OCI-LY1 (cell line): ENCODE measurements around the gene UQCC5.

Experiments
- H2AFZ ChIP-seq: fragments of 200-600 bp; sonication (generic), shearing (Covaris generic); 2 replicates; pipeline ENCODE4 v1.6.0; 2014; ENCODE audit warnings: antibody characterized with exemption, mild to moderate bottlenecking, low read length
- H3F3A ChIP-seq: fragments of 200-600 bp; sonication (generic), shearing (Covaris generic); 2 replicates; pipeline ENCODE4 v1.6.0; 2014; ENCODE audit warnings: mild to moderate bottlenecking, antibody characterized with exemption, low read length, moderate library complexity; ENCODE audit not compliant: insufficient read depth
- H3K27ac ChIP-seq: fragments of 200-600 bp; sonication (generic); 2 replicates; pipeline ENCODE4 v1.5.1; 2014; ENCODE audit warnings: low read length, mixed run types, mild to moderate bottlenecking, low read depth; ENCODE audit not compliant: poor library complexity, severe bottlenecking
- H3K27me3 ChIP-seq: fragments of 200-600 bp; sonication (generic); 2 replicates; pipeline ENCODE4 v1.6.0; 2014; ENCODE audit warnings: antibody characterized with exemption, mild to moderate bottlenecking, low read length, moderate library complexity; ENCODE audit not compliant: insufficient read depth
- H3K36me3 ChIP-seq: fragments of 200-600 bp; sonication (generic); 2 replicates; pipeline ENCODE4 v1.6.1; 2014; ENCODE audit warnings: mild to moderate bottlenecking, antibody characterized with exemption, low read length, moderate library complexity, mixed read lengths; ENCODE audit not compliant: insufficient read depth
- H3K4me1 ChIP-seq: fragments of 200-600 bp; sonication (generic); 2 replicates; pipeline ENCODE4 v1.5.1; 2014; ENCODE audit warnings: mild to moderate bottlenecking, low read length, moderate library complexity; ENCODE audit not compliant: insufficient read depth, severe bottlenecking
- H3K4me2 ChIP-seq: fragments of 200-600 bp; sonication (generic), shearing (Covaris generic); 2 replicates; pipeline ENCODE4 v1.6.1; 2014; ENCODE audit warnings: low read length
- H3K4me3 ChIP-seq: fragments of 200-600 bp; sonication (generic); 2 replicates; pipeline ENCODE4 v1.5.1; 2014; ENCODE audit warnings: low read length, low read depth, mild to moderate bottlenecking, mixed read lengths; ENCODE audit not compliant: poor library complexity, severe bottlenecking
- H3K79me2 ChIP-seq: fragments of 200-600 bp; shearing (Covaris generic); 2 replicates; pipeline ENCODE4 v1.6.1; 2016; ENCODE audit warnings: mixed run types, low read length, mixed read lengths; ENCODE audit not compliant: insufficient read depth
- H3K9ac ChIP-seq: fragments of 200-600 bp; sonication (generic), shearing (Covaris generic); 2 replicates; pipeline ENCODE4 v1.6.1; 2014; ENCODE audit warnings: mild to moderate bottlenecking, low read length, mixed read lengths
- H3K9me2 ChIP-seq: fragments of 200-600 bp; sonication (generic), shearing (Covaris generic); 2 replicates; pipeline ENCODE4 v1.6.1; 2014; ENCODE audit warnings: low read depth, mild to moderate bottlenecking, low read length, mixed read lengths
- H3K9me3 ChIP-seq: fragments of 200-600 bp; shearing (Covaris generic); 2 replicates; pipeline ENCODE4 v1.6.1; 2014; ENCODE audit warnings: low read length, mixed read lengths
- H4K20me1 ChIP-seq: fragments of 200-600 bp; sonication (generic), shearing (Covaris generic); 2 replicates; pipeline ENCODE4 v1.6.0; 2016; ENCODE audit warnings: mild to moderate bottlenecking, low read length; ENCODE audit not compliant: insufficient read depth
- CTCF ChIP-seq: fragments of 200-600 bp; sonication (generic), shearing (Covaris generic); IDR thresholded peaks from 2 replicates; pipeline ENCODE4 v1.5.1; 2017; ENCODE audit warnings: mild to moderate bottlenecking, antibody characterized with exemption, low read length, moderate library complexity, mixed read lengths
- EZH2 ChIP-seq: fragments of 200-600 bp; sonication (generic), shearing (Covaris generic); IDR thresholded peaks from 2 replicates; pipeline ENCODE4 v1.8.0; 2017; ENCODE audit warnings: borderline replicate concordance, mixed run types, mild to moderate bottlenecking, antibody characterized with exemption, low read length, moderate library complexity, mixed read lengths

The UQCC5 gene

GRCh38 chr3:52513281-52513680, 23.1 kb upstream of the UQCC5 start:
- H3K4me2 ChIP-seq: no peak overlapping the region
- no peaks in the 10 kb centered on the region for H3K36me3 ChIP-seq
- peaks cover 11% of the 10 kb centered on the region for H3K27me3 ChIP-seq
- no peak for TF ChIP-seq EZH2
- no peak for TF ChIP-seq CTCF
- H3K79me2 ChIP-seq: no peaks in the 10 kb centered on the region
- H3K4me3 ChIP-seq: no peak overlapping the region
- H3F3A ChIP-seq: no peaks in the 10 kb centered on the region
- no peaks in the 10 kb centered on the region for H3K9me2 ChIP-seq
- no peak overlapping the region for H3K9ac ChIP-seq
- H3K27ac ChIP-seq: no peak overlapping the region
- H3K9me3 ChIP-seq: no peaks in the 10 kb centered on the region
- H3K4me1 ChIP-seq: no peaks in the 10 kb centered on the region
- no peaks in the 10 kb centered on the region for H4K20me1 ChIP-seq
- H2AFZ ChIP-seq: no peak overlapping the region

GRCh38 chr3:52514576-52514975, 21.8 kb upstream of the UQCC5 start:
- no peaks in the 10 kb centered on the region for H3K9me2 ChIP-seq
- H3K79me2 ChIP-seq: no peaks in the 10 kb centered on the region
- H4K20me1 ChIP-seq: no peaks in the 10 kb centered on the region
- no peak overlapping the region for H3K27ac ChIP-seq
- no peak overlapping the region for H3K4me3 ChIP-seq
- H3K4me1 ChIP-seq: no peaks in the 10 kb centered on the region
- peaks cover 11% of the 10 kb centered on the region; the same call in 1 of the 2 replicates for H3K27me3 ChIP-seq
- no peaks in the 10 kb centered on the region for H3K9me3 ChIP-seq
- no peaks in the 10 kb centered on the region for H3F3A ChIP-seq
- no peak overlapping the region for H3K9ac ChIP-seq
- H3K4me2 ChIP-seq: no peak overlapping the region
- H2AFZ ChIP-seq: no peak overlapping the region
- H3K36me3 ChIP-seq: no peaks in the 10 kb centered on the region
- TF ChIP-seq CTCF (no peak), EZH2 (no peak)

GRCh38 chr3:52515192-52515591, 21.2 kb upstream of the UQCC5 start:
- no peaks in the 10 kb centered on the region for H3K36me3 ChIP-seq
- peaks cover 11% of the 10 kb centered on the region; the same call in 1 of the 2 replicates for H3K27me3 ChIP-seq
- H3K9me3 ChIP-seq: no peaks in the 10 kb centered on the region
- H2AFZ ChIP-seq: no peak overlapping the region
- no peaks in the 10 kb centered on the region for H3K9me2 ChIP-seq
- TF ChIP-seq EZH2 (no peak), CTCF (no peak)
- H3K27ac ChIP-seq: no peak overlapping the region
- no peak overlapping the region for H3K9ac ChIP-seq
- no peak overlapping the region for H3K4me2 ChIP-seq
- no peaks in the 10 kb centered on the region for H4K20me1 ChIP-seq
- no peaks in the 10 kb centered on the region for H3F3A ChIP-seq
- no peaks in the 10 kb centered on the region for H3K4me1 ChIP-seq
- H3K79me2 ChIP-seq: no peaks in the 10 kb centered on the region
- H3K4me3 ChIP-seq: no peak overlapping the region
